Mammary epithelial cell (primary cell): ENCODE measurements around the gene APEH.

Experiments
- CTCF ChIP-seq, 2 donors: IDR thresholded peaks in 1 of 2; conservative IDR thresholded peaks in 1 of 2; 2 replicates each; pipeline ENCODE4 v1.5.1; 2011 to 2012; ENCODE audit warnings: inconsistent platforms in 2 of 2, low read length in 2 of 2, mild to moderate bottlenecking in 2 of 2, control low read depth in 1 of 2, low read depth in 1 of 2; ENCODE audit not compliant: insufficient read depth in 1 of 2; ENCODE audit errors: extremely low read depth in 1 of 2
- EZH2 ChIP-seq: IDR thresholded peaks from 2 replicates; pipeline ENCODE4 v1.6.1; 2012; ENCODE audit warnings: low read length, inconsistent platforms, borderline replicate concordance

- TF ChIP-seq CTCF (conservative IDR thresholded peaks at IDR 0.05 in 1 of 2, IDR thresholded peaks at IDR 0.05 in 1 of 2; ENCODE audit: extremely low read depth in 1 of 2, insufficient read depth in 1 of 2, low read depth in 1 of 2, low read length in 2 of 2) (no peak), EZH2 (no peak)
Measured at GRCh38 chr3:49717211-49717958, 43.2 kb downstream of the APEH start.
